ENCODE measurements around the gene SPTLC3.
"Not testable (repeated sequence)": the region's sequence is repeated elsewhere in the genome, so short reads cannot be mapped to it uniquely, and the experiment has no call there.

SPTLC3 gene

DNA sequence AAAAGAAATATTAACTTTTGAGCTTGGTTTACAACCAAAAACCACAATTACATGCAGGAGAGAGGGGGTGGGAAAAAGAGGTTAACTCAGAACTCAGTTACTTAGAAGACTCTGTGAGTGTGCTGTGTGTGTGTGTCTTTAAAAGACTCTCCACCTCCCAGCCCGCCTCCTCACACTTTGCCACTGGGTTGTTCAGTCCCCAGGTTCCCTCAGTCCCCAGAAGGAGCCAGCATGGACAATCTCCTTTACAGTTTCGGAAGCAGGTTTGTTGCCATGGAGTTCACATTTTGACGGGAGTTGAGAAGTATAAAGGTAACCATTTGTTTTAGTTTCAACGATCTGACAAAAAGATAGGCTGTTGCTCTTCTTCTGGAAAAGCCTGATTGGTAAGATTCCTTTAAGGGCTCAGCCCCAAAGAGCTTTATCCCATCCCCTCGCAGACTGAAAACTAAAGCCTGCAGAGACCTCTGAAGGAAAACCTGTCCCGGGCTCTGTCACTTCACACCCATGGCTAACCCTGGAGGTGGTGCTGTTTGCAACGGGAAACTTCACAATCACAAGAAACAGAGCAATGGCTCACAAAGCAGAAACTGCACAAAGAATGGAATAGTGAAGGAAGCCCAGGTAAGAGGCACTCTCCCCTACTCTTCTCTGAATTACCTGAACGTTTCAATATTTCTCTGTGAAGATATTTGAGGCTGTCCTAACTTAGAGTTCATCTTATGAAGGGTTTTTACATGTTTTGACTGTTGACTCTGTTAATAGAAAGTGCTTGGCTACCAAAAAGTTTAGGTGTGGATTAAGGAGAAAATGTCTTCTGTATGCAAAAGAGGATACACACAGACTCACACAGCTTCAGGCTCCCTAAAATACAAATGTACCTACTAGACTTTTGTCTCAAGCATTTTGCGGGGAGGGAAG lies at the start of gene SPTLC3:
SPTLC3 (plus strand) TSS at position 212 of the 921 bp plus-strand sequence; CDS start at position 508, 296 bp downstream.
- no peak for DNase-seq

DNA sequence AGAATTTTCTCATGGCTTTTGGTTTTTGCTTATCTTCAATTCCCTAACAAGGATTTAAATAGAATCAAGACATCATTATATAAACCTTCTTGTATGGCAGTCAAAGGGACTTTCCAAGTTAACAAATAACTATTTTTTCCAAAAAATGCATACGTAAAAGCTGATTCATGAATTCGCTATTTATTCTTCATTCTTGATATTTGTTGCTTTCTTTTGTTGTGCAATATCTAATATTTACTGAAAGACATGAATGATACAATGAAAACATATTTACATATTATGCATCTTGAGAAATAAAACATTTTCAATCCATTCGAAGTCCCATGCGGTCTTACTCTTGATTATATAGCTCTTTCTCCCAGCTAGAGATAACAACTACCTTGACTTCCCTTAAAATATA lies 47.0 kb upstream of the SPTLC3 start:
- no peak for DNase-seq

DNA sequence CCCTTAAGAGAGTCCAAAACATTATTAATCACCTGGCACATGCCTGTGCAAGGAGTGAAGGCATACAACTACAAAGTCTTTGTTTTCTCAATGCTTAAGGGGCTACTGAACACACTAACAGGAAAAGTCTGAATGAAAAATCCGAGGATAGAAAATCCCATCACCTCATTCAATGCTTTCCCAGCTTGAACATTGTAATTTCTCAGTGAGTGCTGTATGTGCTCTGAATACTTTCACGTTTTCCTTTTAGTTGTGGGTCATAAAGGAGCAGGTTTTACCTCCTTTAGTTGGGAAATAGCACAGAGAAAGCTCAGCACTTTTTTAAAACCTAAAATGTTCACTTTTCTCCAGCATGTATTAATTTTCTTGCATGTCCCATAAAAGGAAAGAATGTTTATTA lies 45.9 kb upstream of the SPTLC3 start:
- no peak for DNase-seq

DNA sequence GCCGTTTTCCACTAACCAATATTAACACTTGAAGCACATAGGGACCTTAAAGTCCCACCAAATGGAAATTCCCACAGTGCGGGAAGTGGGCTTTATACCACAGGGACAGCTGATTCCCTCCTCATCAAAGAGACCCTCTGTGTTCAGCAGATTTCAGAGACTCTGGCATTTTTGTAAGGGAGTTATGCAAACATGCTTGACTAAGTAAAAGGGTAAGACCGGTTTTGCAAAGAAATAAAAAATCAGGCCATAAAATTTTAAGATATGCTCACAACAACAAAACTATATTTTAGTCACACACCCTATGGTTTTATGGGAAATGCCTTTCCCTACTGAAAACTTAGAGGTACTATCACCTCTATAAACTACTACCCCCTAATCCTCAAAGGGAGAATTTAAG lies 45.4 kb upstream of the SPTLC3 start:
- no peak for DNase-seq

DNA sequence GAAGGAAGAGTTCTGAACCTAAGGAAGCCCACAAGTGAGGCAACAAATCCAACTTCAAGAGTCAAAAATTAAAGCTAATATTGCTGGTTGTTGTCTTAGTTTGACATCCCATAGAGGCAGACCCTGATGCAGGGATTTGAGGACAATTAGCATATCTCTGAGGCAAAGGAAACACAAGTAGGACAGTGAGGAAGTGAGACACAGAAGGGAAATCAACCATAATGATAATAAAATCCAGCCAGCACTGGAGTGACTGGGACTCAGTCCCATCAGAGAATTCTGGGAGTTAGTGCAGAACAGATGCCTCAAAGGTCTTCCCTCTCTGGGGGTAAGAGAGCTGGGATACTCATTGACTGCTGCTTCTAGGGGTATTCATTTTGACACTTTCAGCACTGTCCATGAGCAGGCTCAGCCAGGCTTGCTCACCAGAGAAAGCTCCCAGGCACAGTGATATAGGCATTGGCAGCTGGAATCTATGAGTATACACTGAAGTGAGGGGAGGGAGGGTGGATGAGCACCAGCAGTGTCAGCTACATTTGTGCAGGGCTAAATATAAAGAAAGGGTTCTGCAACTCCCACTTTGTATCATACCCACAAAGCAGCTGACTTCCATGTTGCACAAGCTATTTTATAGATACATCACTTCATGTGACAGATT lies 43.4 kb upstream of the SPTLC3 start:
- DNase-seq: no peak

DNA sequence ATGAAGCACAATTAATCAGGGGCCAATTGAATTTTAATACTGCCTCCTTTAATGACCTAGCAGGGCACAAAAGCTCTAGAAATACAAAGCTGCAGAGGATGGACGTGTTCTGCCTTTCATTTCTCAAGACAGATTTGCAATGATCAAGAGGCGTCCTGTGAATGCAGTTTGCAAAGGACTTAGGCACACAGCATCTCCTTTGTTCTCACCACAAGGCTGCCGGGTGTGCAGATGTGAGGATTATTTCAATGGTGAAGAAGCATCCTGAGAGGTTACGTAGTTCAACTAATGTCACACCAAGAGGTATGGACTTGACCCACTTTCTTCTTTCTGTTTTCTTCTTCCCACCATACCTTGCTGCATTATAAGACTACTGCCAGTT lies 42.9 kb upstream of the SPTLC3 start:
- DNase-seq: no peak

DNA sequence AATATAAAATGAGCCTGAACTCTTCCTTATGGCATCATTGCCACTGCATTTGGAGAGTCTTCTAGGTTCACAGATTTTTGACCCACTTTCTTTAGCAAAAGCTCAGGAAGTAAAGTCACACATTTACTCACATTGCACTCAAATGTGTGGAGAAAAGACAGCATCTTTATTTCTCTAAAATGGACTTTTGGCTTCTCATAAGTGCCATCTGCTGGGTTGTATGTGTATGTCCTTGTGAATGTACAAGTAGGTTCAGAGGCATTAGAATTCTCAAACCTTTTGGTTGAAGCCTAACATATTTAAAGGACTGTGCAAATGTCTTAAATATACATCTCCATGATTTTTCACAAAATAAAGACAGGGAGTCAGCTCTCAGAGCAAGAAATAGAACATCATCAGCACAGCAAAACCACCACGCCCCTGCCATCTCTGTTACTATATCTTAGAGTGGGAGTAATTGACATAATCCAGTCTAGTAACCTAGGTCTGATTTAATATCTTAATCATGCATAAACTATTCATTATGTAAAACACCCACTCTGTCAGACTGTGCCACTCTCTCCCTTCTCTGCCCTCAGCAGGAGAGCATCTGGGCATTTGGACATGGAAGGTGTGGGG lies 42.2 kb upstream of the SPTLC3 start:
- no peak for DNase-seq

DNA sequence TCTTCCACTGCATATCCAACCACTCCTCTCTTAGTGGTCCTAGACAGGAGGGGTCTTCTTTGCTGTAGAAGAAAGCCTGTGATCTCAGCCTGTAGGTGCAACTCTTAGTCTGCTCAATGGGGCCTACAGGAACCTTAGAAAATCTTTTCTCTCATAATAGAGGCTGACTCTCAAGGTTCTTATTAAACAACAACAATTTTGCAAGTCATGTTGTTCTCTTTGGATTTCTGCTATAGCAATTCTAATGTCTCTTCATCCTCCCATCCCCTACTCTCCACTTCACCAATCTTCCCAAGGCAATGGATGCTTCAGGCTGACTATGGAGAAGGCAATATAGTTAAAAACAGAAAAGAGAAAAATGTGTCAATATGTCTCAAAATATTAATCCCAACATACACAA lies 40.8 kb upstream of the SPTLC3 start:
- DNase-seq: no peak

DNA sequence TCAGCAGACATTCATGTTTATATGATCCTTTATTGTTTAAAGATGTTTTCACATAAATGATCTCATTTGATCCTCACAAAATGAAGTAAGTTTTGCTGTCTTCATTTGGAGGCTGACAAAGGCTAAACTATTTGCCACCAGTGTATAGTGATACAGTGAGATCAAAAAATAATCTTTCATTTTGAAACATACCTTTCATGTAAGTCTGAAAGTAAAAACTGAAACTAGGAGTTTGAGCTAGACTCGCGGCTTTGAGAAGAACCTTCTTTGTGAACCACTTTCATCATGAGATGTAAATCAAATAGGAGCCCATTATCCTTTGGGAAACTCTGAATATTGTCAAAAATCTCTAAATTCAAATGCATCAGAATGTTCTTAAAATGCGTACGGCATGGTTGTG lies 40.3 kb upstream of the SPTLC3 start:
- no peak for DNase-seq

DNA sequence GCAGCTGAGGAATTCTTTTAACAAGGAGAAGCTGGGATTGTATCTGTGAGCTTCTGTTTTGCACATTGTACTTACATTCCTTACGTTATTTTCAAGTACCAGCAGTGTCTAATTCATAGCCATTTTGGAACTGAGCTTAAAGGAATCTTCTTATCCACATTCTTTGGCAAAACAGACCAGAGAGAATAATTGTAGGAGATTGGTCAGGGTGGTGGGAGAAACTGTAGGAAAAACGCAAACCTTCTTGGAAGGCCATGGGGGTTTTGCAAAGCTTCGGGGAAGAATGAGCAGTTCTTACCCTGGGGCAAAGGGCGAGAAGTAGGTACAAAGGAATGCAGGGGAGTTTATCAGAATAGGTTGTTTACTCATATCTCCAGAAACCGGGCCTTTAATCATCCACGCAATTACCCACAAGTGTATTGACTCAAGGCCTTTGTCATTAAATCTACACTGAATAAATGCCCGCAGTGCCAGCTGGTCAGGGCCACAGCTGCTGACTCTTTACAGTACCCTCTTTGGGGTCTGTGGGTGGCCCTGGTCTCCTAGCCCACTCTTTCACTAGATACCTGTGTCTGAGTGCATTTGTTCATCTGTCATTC lies 39.6 kb upstream of the SPTLC3 start:
- DNase-seq: no peak

DNA sequence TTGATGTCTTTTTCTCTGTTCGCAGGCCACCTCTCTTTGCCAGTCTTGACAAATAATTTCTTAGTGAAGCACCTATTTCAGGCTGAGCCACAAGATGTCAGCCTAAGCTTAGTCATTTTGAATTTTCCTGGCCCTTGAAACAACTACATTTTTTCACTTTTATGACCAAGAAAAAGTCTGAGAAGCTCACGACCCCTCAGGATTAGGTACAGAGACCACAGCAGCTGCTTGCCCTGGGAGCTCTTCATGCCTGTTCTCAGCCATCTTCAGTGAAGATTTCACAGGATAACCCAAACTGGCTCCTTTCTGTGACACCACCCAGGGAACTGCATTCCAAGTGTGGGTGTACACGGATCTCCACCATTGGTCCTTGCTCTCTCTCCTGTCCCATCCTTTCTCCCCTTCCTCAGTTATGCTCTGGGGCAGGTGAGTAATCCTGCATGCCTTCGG lies 38.4 kb upstream of the SPTLC3 start:
- DNase-seq: no peak

DNA sequence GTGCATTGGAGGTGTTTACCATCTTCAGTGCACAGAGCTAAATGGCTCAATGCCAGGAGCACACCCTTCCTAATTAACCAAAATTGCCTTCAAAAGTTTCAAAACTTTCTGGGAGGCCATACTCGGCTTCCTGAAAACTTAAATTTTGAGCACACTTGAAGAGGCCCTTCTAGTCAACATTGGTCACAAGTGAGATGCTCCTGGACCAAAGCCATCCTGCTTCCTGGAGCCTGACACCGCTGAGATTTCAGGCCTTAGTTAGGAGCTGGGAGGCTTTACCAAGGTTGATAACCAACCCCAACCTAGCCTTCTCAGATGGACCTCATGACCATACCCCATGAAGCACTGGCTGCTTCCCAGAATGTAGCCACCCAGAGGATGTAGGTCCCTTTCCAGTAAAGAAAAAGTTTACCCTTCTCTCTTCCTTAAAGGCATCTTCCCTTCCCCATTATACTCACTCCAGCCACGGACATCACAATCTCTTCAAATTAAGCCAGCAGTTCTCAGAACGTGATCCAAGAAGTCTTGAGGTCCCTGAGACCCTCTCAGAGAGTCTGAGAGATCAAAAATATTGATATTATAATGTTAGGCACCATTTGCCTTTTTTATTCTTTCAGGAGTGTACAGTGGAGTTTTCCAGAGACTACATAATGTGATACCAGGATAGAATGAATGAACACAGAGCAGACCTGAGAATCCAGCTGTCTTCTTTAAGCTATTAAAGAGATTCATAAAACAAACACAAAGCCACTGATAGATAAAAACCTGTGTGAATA lies 32.8 kb upstream of the SPTLC3 start:
- DNase-seq: no peak

DNA sequence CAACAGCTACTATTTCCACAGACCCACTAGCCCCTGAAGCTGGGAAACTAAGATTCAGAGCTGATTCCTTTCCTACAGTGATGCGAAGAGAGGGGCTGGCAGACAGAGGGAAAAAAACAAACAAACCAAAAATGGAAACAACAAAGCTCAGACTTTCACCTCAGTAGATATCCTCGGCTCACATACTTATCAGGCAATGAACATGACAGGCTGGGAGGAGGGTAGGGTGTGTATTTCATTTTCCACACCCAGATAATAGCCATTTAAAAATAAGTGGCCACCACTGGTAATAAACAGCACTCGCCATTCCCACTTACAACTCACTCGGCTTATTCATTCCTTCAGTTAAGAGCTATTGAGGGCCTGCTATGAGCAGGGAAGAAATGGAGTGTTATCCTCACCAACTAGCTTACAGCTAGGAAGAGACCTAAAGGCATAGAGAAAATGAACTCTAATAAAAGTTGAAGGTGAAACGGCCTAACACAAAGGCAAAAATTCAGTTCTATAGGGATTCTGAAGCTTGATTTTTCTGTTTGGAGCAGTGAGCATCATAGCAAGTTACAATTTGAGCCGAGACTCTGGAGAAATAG lies 32.0 kb upstream of the SPTLC3 start:
- no peak for DNase-seq

DNA sequence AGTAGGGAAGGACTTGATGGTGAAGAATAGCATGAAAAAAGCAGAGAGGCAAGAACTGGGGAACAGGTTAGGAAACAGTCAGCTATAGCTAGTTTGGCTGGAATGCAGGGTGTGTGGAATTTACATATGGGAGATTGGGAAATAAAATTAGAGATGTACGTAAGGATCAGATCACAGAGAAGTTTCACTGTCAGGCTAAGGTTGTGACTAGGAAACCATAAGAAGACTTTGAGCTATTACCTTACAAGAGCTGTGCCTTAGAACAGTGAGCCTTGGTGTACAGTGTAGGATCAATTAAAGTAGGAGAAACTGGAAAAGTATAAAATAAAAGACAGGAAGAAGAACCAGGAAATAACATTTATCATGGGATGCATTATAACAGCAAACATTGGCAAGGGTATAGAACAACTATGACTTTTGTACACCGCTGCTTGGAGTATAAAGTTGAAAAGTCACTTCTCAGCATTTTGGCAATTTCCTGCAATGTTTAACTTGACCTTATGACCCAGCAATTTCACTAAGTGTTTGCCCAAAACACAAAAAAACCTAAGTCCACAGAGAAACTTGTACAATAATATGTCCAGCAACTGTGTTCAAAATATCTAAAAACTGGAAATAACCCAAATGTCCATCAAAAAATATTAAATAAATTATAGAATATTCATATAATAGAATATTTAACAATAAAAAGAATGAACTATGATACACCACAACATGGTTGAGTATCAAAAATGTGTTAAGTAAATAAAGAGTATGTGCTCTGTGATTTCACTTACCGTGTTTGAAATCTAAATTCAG lies 31.2 kb upstream of the SPTLC3 start:
- DNase-seq: no peak

DNA sequence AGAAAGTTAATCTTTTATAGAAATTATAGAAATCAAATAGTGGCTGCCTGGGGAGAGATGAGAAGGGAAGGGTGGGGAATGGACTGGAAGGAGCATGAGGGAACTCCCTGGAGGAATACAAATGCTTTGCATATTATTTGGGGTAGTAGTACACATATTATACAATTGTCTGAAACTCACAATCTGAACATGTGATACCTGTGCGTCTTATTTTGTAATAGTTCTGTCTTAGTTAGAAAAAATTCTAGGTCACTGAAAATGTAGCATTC lies 30.7 kb upstream of the SPTLC3 start:
- no peak for DNase-seq

DNA sequence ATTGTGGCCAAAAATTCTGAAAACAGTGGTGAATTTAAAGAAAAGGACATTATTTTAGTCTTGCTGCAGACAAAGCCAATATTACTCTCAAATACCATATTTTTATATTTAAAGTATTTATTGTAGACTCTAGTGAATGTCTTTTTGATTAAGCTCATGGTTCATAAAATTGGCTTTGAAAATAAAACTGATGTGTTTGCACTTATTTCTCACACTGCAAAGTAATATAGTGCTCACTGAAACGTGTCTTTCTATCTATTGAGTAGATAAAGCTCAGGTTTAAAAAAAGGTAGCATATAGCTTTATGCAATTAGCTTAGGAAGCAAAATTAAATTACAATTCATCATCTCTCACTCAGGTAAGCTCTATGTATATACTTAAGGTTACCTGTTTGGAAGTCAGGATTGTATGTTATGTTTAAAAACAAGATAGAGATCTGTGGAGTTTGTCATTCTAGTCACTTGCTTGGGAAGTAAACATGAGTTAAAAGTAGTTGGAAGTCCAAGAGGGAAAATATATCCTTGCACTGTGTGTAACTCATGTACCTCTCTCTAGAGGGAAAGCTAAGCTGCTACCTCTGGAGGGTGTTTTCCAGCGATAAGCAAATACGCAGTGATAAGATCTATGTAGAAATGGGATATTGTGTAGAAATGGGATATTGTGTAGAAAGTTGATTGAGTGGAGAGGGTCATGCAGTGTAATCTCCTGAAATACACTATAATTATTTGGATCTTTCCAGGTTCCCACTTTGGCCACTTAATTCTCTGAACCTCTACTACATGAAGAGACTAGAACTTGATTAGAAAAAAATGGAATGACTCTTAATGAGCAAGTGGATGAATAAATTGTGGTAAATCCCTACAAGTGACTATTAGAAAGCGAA lies 29.9 kb upstream of the SPTLC3 start:
- no peak for DNase-seq

DNA sequence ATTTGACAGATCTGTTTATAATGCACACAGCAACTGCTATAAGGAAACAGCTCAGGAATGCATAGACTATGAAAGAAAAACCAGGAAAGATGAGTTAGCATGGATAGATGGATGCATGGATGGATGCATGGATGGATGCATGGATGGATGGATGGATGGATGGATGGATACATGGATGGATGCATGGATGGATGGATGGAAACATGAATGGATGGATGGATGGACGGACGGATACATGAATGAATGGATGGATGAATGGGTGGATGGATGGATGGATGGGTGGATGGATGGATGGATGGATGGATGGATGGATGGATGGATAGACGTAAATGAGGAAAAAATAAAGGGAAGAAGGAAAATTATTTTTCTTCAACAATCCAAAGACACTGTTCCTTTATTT lies 29.1 kb upstream of the SPTLC3 start:
- not testable (repeated sequence) for DNase-seq

DNA sequence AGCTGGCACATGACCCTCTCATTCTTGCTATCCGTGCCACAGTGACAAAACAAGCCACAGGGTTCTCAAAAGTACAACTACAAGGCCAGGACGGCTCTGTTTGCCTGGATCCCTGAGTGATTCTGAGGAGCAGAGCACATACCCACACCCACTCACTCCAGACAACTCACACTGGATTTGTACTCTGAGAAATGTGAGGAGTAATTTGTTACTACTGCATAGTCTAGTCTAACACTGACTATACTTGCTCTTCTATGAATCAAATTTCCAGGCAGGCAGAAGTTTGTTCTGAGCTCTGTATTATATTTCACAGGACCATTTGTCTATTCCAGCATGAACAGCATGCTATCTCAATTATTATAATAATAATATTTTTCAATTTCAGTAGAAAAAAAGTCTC lies 26.7 kb upstream of the SPTLC3 start:
- no peak for DNase-seq

DNA sequence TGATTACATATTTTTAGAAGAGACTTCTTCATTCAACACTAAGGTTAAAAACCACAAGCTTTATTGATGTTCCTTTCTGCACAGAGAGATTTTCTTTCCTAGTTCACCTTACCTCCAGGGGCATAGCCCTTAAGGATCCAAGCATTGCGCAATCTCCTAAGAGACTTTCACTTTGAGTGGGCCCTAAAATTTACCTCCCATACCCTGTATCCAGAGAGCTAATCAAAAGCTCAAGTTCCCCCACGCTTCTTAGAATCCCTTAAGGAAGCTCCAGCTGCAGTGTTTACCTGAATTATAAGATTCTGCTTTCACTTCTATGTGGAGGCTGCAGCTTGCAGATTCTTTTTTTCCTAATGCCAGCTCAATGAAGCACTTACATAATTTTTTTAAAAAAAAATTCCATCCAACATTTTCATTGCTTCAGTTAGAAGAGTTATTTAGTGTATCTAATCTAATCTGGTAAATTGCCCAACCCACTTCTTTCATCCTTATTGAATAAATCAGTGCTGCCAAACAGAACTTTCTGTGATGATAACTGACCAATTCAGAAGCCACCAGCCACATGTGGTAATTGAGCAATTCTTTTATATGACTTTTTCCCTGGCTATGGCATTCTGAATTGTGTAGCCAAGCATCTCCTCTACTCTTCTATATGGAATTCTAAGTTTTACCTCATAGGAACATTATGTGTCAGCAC lies 24.6 kb upstream of the SPTLC3 start:
- DNase-seq: no peak

DNA sequence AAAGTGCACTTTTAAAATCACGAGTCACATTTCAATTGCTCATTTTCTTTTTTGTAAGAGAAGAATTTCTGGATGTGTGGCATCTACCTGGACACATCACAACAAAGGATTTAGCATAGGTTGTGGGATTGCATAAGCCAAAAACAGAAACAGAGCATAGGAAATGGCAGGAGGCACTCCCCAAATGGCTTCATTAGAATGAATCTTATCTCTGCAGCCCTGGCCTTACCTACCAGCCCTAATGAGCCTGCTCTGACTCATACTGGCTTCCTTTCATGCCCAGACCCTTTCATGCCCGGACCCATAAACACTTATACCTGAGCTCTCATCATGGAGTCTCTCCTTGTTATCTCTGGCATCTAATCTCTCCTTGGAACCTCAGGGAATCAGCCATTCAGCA lies 23.9 kb upstream of the SPTLC3 start:
- DNase-seq: no peak
